Mesenchymal stem cell (in vitro differentiated cells and primary cell): ENCODE measurements around the gene GFER.
A peak's percentile ranks its signal among the peaks of the same experiment; 100 is the strongest.

Source experiments
- DNase-seq: peaks from one replicate; pipeline ENCODE4 v3.0.0-alpha.2; 2013
- H2AFZ ChIP-seq: one replicate; pipeline ENCODE4 v1.6.1; 2013; ENCODE audit warnings: low read depth, mild to moderate bottlenecking, control low read depth, inconsistent platforms, low read length, moderate library complexity
- H2AK5ac ChIP-seq: 2 replicates; pipeline ENCODE4 v1.6.1; 2013; ENCODE audit warnings: low read length, moderate library complexity, mild to moderate bottlenecking, inconsistent platforms; ENCODE audit not compliant: severe bottlenecking
- H2BK120ac ChIP-seq: one replicate; pipeline ENCODE4 v1.6.1; 2013; ENCODE audit warnings: low read depth, mild to moderate bottlenecking, inconsistent platforms, low read length, moderate library complexity
- H2BK12ac ChIP-seq, 2 experiments: one replicate each; pipeline ENCODE4 v1.6.1; 2013; ENCODE audit warnings: inconsistent platforms in 2 of 2, low read length in 2 of 2, mild to moderate bottlenecking in 2 of 2, moderate library complexity in 2 of 2, control low read depth in 1 of 2
- H2BK15ac ChIP-seq: one replicate; pipeline ENCODE4 v1.6.1; 2013; ENCODE audit warnings: mild to moderate bottlenecking, low read depth, inconsistent platforms; ENCODE audit not compliant: poor library complexity, severe bottlenecking
- H2BK5ac ChIP-seq: 2 replicates; pipeline ENCODE4 v1.6.1; 2013; ENCODE audit warnings: low read depth, mild to moderate bottlenecking, low read length, control low read depth, inconsistent platforms; ENCODE audit not compliant: poor library complexity, severe bottlenecking
- H3K14ac ChIP-seq, 2 experiments: one replicate each; pipeline ENCODE4 v1.6.1; 2013; ENCODE audit warnings: inconsistent platforms in 2 of 2, low read length in 2 of 2, control low read depth in 1 of 2, mild to moderate bottlenecking in 1 of 2, moderate library complexity in 1 of 2
- H3K18ac ChIP-seq, 2 experiments: one replicate each; pipeline ENCODE4 v1.6.1; 2013; ENCODE audit warnings: inconsistent platforms in 2 of 2, low read length in 2 of 2, control low read depth in 1 of 2, low read depth in 1 of 2, mild to moderate bottlenecking in 1 of 2
- H3K23ac ChIP-seq, 2 experiments: one replicate each; pipeline ENCODE4 v1.6.1; 2013; ENCODE audit warnings: inconsistent platforms in 2 of 2, low read length in 2 of 2, mild to moderate bottlenecking in 2 of 2, moderate library complexity in 2 of 2, control low read depth in 1 of 2
- H3K27ac ChIP-seq: 2 replicates; pipeline ENCODE4 v1.5.1; 2013; ENCODE audit warnings: mild to moderate bottlenecking, moderate library complexity, low read length, control low read depth, inconsistent platforms; ENCODE audit not compliant: poor library complexity, severe bottlenecking
- H3K27me3 ChIP-seq, 2 experiments: 2 replicates each; pipeline versions ENCODE4 v1.6.1 to v1.7.0; 2013; ENCODE audit warnings: low read length in 2 of 2, mild to moderate bottlenecking in 2 of 2, moderate library complexity in 2 of 2, control low read depth in 1 of 2, inconsistent platforms in 1 of 2; ENCODE audit not compliant: control insufficient read depth in 1 of 2, insufficient read depth in 1 of 2
- H3K36me3 ChIP-seq, 2 experiments: 2 replicates each; pipeline versions ENCODE4 v1.6.1 to v1.7.0; 2013; ENCODE audit warnings: low read length in 2 of 2, control low read depth in 1 of 2, inconsistent platforms in 1 of 2, low read depth in 1 of 2, mild to moderate bottlenecking in 1 of 2; ENCODE audit not compliant: insufficient read depth in 2 of 2, control insufficient read depth in 1 of 2
- H3K4ac ChIP-seq, 2 experiments: one replicate each; pipeline ENCODE4 v1.6.1; 2013; ENCODE audit warnings: inconsistent platforms in 2 of 2, low read length in 2 of 2, mild to moderate bottlenecking in 2 of 2, moderate library complexity in 2 of 2, control low read depth in 1 of 2, low read depth in 1 of 2
- H3K4me1 ChIP-seq: 2 replicates; pipeline ENCODE4 v1.6.1; 2013; ENCODE audit warnings: low read depth, low read length, control low read depth; ENCODE audit not compliant: control insufficient read depth, insufficient read depth
- H3K4me2 ChIP-seq: 2 replicates; pipeline ENCODE4 v1.6.1; 2013; ENCODE audit warnings: low read length, mild to moderate bottlenecking, inconsistent platforms; ENCODE audit not compliant: poor library complexity, severe bottlenecking
- H3K4me3 ChIP-seq, 2 experiments: 2 replicates each; pipeline versions ENCODE4 v1.5.1 to v1.7.0; 2013; ENCODE audit warnings: low read length in 2 of 2, mild to moderate bottlenecking in 2 of 2, control low read depth in 1 of 2, low read depth in 1 of 2; ENCODE audit not compliant: insufficient read depth in 1 of 2
- H3K79me1 ChIP-seq: replicated peaks from 2 replicates; pipeline ENCODE4 v1.6.1; 2013; ENCODE audit warnings: mild to moderate bottlenecking, control low read depth, low read length, inconsistent platforms; ENCODE audit not compliant: poor library complexity, severe bottlenecking
- H3K9ac ChIP-seq: 2 replicates; pipeline ENCODE4 v1.7.0; 2013; ENCODE audit warnings: mild to moderate bottlenecking, low read length, moderate library complexity
- H3K9me3 ChIP-seq: 2 replicates; pipeline ENCODE4 v1.7.0; 2013; ENCODE audit warnings: mild to moderate bottlenecking, low read length; ENCODE audit not compliant: control insufficient read depth
- H4K8ac ChIP-seq: one replicate; pipeline ENCODE4 v1.6.1; 2013; ENCODE audit warnings: inconsistent platforms, mild to moderate bottlenecking, low read length, moderate library complexity
- H4K91ac ChIP-seq: one replicate; pipeline ENCODE4 v1.6.1; 2013; ENCODE audit warnings: mild to moderate bottlenecking, low read length, inconsistent platforms
- WGBS: methylation state at CpG from one replicate; pipeline ENCODE4 v1.1.7; 2013; ENCODE audit warnings: mixed read lengths; 5-methylcytosine and 5-hydroxymethylcytosine counted together

The GFER gene

DNA sequence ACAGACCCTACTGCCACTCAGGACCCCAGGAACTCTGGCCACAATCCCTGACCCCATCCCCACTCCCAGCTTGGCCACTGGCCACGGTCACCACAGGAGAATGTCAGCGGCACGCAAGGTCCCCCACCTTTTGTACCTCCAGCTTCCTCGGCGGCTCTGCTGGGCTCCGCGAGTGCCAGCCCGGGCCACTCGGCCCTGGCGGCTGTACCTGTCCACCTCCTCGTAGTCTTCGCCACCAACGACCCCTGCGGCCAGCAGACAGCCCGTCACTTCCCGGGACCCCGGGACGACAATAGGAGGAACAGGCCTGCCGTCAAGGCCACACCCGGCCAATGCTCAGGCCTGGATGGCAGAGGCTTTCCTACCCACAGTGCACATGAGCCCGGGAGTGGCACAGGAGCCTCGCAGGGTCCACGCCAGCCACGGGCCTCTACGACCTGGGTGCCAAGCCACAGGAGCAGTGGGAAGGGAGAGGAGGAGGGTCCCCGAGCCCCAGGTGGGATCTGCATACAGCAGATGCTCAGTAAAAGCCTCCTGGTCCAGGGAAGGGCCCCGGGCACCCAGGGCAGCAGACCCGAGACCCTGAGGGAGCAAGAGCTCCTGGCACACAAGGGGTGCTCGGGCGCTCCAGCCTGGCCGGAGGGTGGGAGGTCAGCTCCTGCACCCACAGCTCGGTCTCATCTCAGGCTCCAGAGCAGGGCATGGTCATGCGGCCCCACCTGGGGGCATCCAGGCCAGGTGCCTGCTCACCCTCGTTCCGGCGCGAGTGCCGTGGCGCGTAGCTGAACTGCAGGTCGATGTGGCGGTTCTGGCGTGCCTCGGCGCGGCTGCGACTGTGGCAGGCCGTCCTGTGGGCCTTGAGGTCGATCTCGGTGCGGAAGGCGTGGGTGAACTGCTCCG, 17.7 kb downstream of the GFER start:
- peaks cover 33% of the 10 kb centered on the region for H3K79me1 ChIP-seq
- H2BK5ac ChIP-seq, result no peak overlapping the region
- no peak overlapping the region for H2BK12ac ChIP-seq
- no peak overlapping the region for H2AFZ ChIP-seq
- H3K23ac ChIP-seq, result no peak overlapping the region
- no peak overlapping the region for H4K8ac ChIP-seq
- no peak overlapping the region for H3K4me3 ChIP-seq
- peaks cover 33% of the 10 kb centered on the region for H3K4me1 ChIP-seq
- no peak overlapping the region for H2BK15ac ChIP-seq
- H3K18ac ChIP-seq, result no peak overlapping the region
- 97% methylated on average over 53 of the region's 53 CpGs for WGBS
- H3K9me3 ChIP-seq, result no peaks in the 10 kb centered on the region
- H3K27me3 ChIP-seq, result no peaks in the 10 kb centered on the region
- no peak overlapping the region for H2BK120ac ChIP-seq
- no peak overlapping the region for H3K14ac ChIP-seq
- H2AK5ac ChIP-seq, result no peak overlapping the region
- H3K4ac ChIP-seq, result no peak overlapping the region
- H3K36me3 ChIP-seq, result peaks cover 60 to 91% of the 10 kb centered on the region in 2 experiments
- H3K27ac ChIP-seq, result no peak overlapping the region
- H3K9ac ChIP-seq, result no peak overlapping the region
- H4K91ac ChIP-seq, result peak overlapping the region; percentile 43
- no peak overlapping the region for H3K4me2 ChIP-seq
- DNase-seq, result no peak

GRCh38 chr16:2002406-2003230, 18.6 kb downstream of the GFER start:
- WGBS, result 96% methylated on average over 47 of the region's 47 CpGs
- Histone ChIP-seq H2BK12ac (no peak overlapping the region), H4K8ac (no peak overlapping the region), H3K18ac (no peak overlapping the region), H3K14ac (no peak overlapping the region), H3K27me3 (no peaks in the 10 kb centered on the region), H2AFZ (no peak overlapping the region), H2BK15ac (no peak overlapping the region), H2BK120ac (no peak overlapping the region), H3K4me3 (no peak overlapping the region), H3K4me1 (peaks cover 41% of the 10 kb centered on the region), H4K91ac (no peak overlapping the region), H3K36me3 (peaks cover 51 to 95% of the 10 kb centered on the region in 2 experiments), H3K27ac (no peak overlapping the region), H3K9me3 (no peaks in the 10 kb centered on the region), H3K4me2 (no peak overlapping the region), H3K9ac (no peak overlapping the region), H2BK5ac (no peak overlapping the region), H3K4ac (no peak overlapping the region), H2AK5ac (no peak overlapping the region), H3K23ac (no peak overlapping the region), H3K79me1 (peaks cover 33% of the 10 kb centered on the region)
- no peak for DNase-seq

GRCh38 chr16:2003231-2003826, 19.3 kb downstream of the GFER start:
- 82% methylated on average over 8 of the region's 8 CpGs for WGBS
- H2BK5ac ChIP-seq, result no peak overlapping the region

More at GRCh38 chr16:2003231-2003826, 19.3 kb downstream of the GFER start:
- Histone ChIP-seq H2AFZ (no peak overlapping the region), H3K27me3 (no peaks in the 10 kb centered on the region), H4K91ac (peak overlapping the region; percentile 8), H3K4ac (no peak overlapping the region), H3K18ac (no peak overlapping the region), H3K9ac (peak overlapping the region; percentile 59), H3K4me3 (peak overlapping the region in 1 of 2 experiments; percentile 37), H4K8ac (no peak overlapping the region), H2AK5ac (no peak overlapping the region), H3K4me1 (peaks cover 48% of the 10 kb centered on the region), H3K14ac (no peak overlapping the region), H3K36me3 (peaks cover 44 to 90% of the 10 kb centered on the region in 2 experiments), H3K27ac (no peak overlapping the region), H2BK120ac (no peak overlapping the region), H2BK12ac (peak overlapping the region in 1 of 2 experiments; percentile 21), H3K9me3 (no peaks in the 10 kb centered on the region), H2BK15ac (no peak overlapping the region), H3K23ac (no peak overlapping the region), H3K79me1 (peaks cover 33% of the 10 kb centered on the region), H3K4me2 (no peak overlapping the region)
- no peak for DNase-seq
